Aorta (tissue), 5 donors: Measurements from ENCODE around the gene INSYN2A. TPM values are rescaled to one million over a fixed set of nuclear protein-coding genes. Genes with fewer than 3 reads are reported as not detected.

Experiments
- ATAC-seq: fragments of 200-7000 bp; cut with Tn5 transposase; one replicate; pipeline ENCODE4 v1.9.1; 2022; ENCODE audit warnings: moderate library complexity; ENCODE audit not compliant: low FRiP score
- DNase-seq, 2 donors: peaks; one replicate each; pipeline ENCODE4 v3.0.0-alpha.2; 2020
- H3K27ac ChIP-seq, 2 donors: one replicate each; pipeline ENCODE4 v1.5.1; 2013; ENCODE audit warnings: low read length in 2 of 2, mild to moderate bottlenecking in 2 of 2, moderate library complexity in 2 of 2, control low read depth in 1 of 2, inconsistent platforms in 1 of 2, low read depth in 1 of 2
- H3K27me3 ChIP-seq, 2 donors: one replicate each; pipeline ENCODE4 v1.6.1; 2013; ENCODE audit warnings: control low read depth in 1 of 2, low read length in 1 of 2, mild to moderate bottlenecking in 1 of 2, moderate library complexity in 1 of 2; ENCODE audit not compliant: insufficient read depth in 2 of 2, control insufficient read depth in 1 of 2
- H3K36me3 ChIP-seq, 2 donors: one replicate each; pipeline ENCODE4 v1.6.1; 2013; ENCODE audit warnings: control low read depth in 1 of 2, low read length in 1 of 2, mild to moderate bottlenecking in 1 of 2; ENCODE audit not compliant: insufficient read depth in 2 of 2, control insufficient read depth in 1 of 2
- H3K4me1 ChIP-seq, 2 donors: one replicate each; pipeline ENCODE4 v1.6.1; 2013; ENCODE audit warnings: low read length in 2 of 2, control low read depth in 1 of 2, mild to moderate bottlenecking in 1 of 2, moderate library complexity in 1 of 2; ENCODE audit not compliant: insufficient read depth in 2 of 2, control insufficient read depth in 1 of 2
- H3K4me3 ChIP-seq, 2 donors: one replicate each; pipeline ENCODE4 v1.5.1; 2013; ENCODE audit warnings: low read length in 2 of 2, control low read depth in 1 of 2, mild to moderate bottlenecking in 1 of 2
- H3K9me3 ChIP-seq: one replicate; pipeline ENCODE4 v1.6.1; 2013; ENCODE audit warnings: mild to moderate bottlenecking, low read length; ENCODE audit not compliant: control insufficient read depth
- WGBS, 2 donors: extraction: QIAGEN DNeasy Blood & Tissue Kit; methylation state at CpG; one replicate each; pipeline ENCODE4 v1.1.7; 2013; 5-methylcytosine and 5-hydroxymethylcytosine counted together
- intact Hi-C, 2 donors: fragments of 100-400 bp; cut with DNase I; formaldehyde crosslinking; loops; one replicate each; pipeline versions ENCODE4 v1.14.2 to v1.15.0; 2022
- polyA plus RNA-seq, 2 donors: library from polyadenylated mRNA; stranded (reverse); fragments of 200-250 nt; gene quantifications; one replicate each; pipeline ENCODE4 v1.2.3, GENCODE V29; 2013
- total RNA-seq, 2 donors: library from RNA; stranded (reverse); fragmentation: NEBNext Ultra II Directional; extraction: Animal tissue kit (Norgen Biotek cat#: 25700); gene quantifications; one replicate each; pipeline ENCODE4 v1.2.1, GENCODE V29; 2021
- donor health status: healthy with polysubstance abuse.
- donor health status: Bipolar disorder and iron deficiency.
- donor health status: DM: no; HTN: no; CAD: no.
- donor health status: DM: no; HTN: no; CAD: no.
- donor health status: DM: yes; HTN: yes; CAD: no.

INSYN2A gene
- total and polyA plus RNA-seq, 4 donors = not detected

DNA sequence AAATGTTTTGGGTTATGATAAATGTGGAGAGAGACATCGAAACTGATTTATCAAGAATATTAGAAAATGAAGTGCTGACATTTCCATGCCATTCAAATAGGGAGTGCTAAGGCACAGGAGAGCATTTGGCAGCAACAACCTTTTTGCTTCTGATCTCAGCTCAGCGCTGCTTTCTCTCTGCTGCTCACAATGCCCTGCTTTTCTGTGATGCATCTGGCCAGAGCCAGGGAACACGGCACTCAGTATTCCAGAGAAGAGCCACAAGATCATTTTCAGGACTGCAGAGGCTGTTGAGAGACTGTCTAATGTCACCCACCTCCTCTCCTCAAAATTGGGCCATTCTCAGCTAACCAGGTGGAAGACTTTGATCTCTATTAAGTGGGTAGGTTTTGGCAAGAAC lies 28.1 kb downstream of the INSYN2A start:
- DNase-seq = no peak
- H3K9me3 ChIP-seq = no peaks in the 10 kb centered on the region
- intact Hi-C loops = no loop called here
- H3K36me3 ChIP-seq = peaks cover 0 to 2% of the 10 kb centered on the region in 2 donors
- no peak overlapping the region for H3K27ac ChIP-seq
- ATAC-seq = no peak
- H3K4me1 ChIP-seq = peaks cover 0 to 1% of the 10 kb centered on the region in 2 donors
- H3K4me3 ChIP-seq = no peak overlapping the region
- 72 to 73% methylated on average over 3 of the region's 3 CpGs for WGBS, 2 donors
- no peaks in the 10 kb centered on the region for H3K27me3 ChIP-seq

GRCh38 chr10:127162841-127163240 lies 33.5 kb downstream of the INSYN2A start:
- intact Hi-C loops = no loop called here
- Histone ChIP-seq H3K4me1 (peaks cover 0 to 1% of the 10 kb centered on the region in 2 donors), H3K36me3 (no peaks in the 10 kb centered on the region), H3K9me3 (no peaks in the 10 kb centered on the region), H3K27me3 (no peaks in the 10 kb centered on the region), H3K27ac (no peak overlapping the region), H3K4me3 (no peak overlapping the region)
- no peak for DNase-seq
- ATAC-seq = no peak
- 88 to 96% methylated on average over 6 of the region's 6 CpGs for WGBS, 2 donors

DNA sequence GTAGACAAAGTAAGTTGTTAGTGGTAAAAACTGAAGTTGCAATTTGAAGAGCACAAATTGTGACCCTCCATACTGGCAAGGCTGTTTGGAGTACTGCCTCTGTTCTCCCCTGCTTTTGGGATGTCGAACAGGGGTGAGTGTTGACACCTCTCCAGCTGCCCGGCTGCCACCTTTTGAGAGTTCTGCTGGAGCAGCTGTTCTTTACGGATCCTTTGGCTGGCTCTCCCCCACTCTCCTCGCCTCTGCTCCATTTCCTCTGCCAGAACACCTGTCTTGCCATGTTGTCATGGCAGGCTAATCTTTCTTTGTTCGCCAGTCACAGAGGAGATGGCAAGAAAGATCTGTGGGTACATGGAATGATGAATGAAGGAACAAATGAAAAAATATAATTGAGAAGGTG lies 34.9 kb downstream of the INSYN2A start:
- Histone ChIP-seq H3K4me1 (peaks cover 0 to 1% of the 10 kb centered on the region in 2 donors), H3K9me3 (no peaks in the 10 kb centered on the region), H3K36me3 (no peaks in the 10 kb centered on the region), H3K27me3 (no peaks in the 10 kb centered on the region), H3K27ac (no peak overlapping the region), H3K4me3 (no peak overlapping the region)
- no peak for ATAC-seq
- 77 to 84% methylated on average over 5 of the region's 5 CpGs for WGBS, 2 donors
- no peak for DNase-seq
- intact Hi-C loops = no loop called here

DNA sequence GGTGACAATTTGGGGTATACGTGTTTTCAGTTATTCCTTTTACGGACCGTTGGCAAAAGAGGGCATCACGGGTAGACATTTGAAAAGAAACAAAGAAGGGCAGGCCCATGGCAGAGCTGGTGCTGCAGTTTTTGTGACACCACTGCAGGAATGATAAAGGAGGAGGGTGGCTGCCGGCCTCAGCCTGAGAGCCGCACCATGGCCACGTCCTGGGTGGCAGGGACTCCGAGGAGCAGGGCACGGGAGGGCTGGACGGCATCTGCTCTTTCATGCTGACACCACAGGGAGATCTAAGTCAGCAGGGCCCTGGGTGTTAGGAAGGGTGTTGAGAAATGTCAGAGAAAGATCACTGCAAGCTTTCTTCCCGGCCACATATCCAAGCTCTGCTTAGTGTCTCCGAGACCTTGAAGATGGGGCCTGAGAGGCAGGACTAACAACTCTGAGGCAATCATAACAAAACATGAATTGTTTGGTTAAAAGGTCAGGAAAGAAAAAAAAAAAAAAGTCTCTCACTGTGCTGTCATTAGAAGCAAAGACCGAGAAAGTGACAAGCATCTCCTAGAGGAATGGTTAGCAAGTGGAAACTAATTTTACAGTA lies 36.6 kb downstream of the INSYN2A start:
- no peak for DNase-seq
- 89 to 92% methylated on average over 13 of the region's 13 CpGs for WGBS, 2 donors
- no peaks in the 10 kb centered on the region for H3K4me1 ChIP-seq
- H3K27me3 ChIP-seq = no peaks in the 10 kb centered on the region
- no peak for ATAC-seq
- no peaks in the 10 kb centered on the region for H3K9me3 ChIP-seq
- H3K36me3 ChIP-seq = no peaks in the 10 kb centered on the region
- no peak overlapping the region for H3K27ac ChIP-seq
- intact Hi-C loops = no loop called here
- no peak overlapping the region for H3K4me3 ChIP-seq

GRCh38 chr10:127158662-127159061 lies 37.7 kb downstream of the INSYN2A start:
- no peak for DNase-seq
- Histone ChIP-seq H3K36me3 (no peaks in the 10 kb centered on the region), H3K4me3 (no peak overlapping the region), H3K27me3 (no peaks in the 10 kb centered on the region), H3K9me3 (no peaks in the 10 kb centered on the region), H3K4me1 (no peaks in the 10 kb centered on the region), H3K27ac (no peak overlapping the region)
- intact Hi-C loops = no loop called here
- no peak for ATAC-seq
- 97% methylated on average over 2 of the region's 2 CpGs for WGBS, 2 donors

- H3K4me3 ChIP-seq = no peak overlapping the region
- intact Hi-C loops = no loop called here
- no peaks in the 10 kb centered on the region for H3K36me3 ChIP-seq
- H3K4me1 ChIP-seq = no peaks in the 10 kb centered on the region
- no peaks in the 10 kb centered on the region for H3K27me3 ChIP-seq
- DNase-seq (no peak), ATAC-seq (no peak)
- H3K9me3 ChIP-seq = no peaks in the 10 kb centered on the region
- 8 to 10% methylated on average over 2 of the region's 2 CpGs for WGBS, 2 donors
- no peak overlapping the region for H3K27ac ChIP-seq
Measured at GRCh38 chr10:127157506-127158200, 38.7 kb downstream of the INSYN2A start.

GRCh38 chr10:127157089-127157488 lies 39.3 kb downstream of the INSYN2A start:
- DNase-seq (no peak), ATAC-seq (no peak)
- Histone ChIP-seq H3K4me1 (no peaks in the 10 kb centered on the region), H3K27me3 (no peaks in the 10 kb centered on the region), H3K4me3 (no peak overlapping the region), H3K27ac (no peak overlapping the region), H3K9me3 (no peaks in the 10 kb centered on the region), H3K36me3 (no peaks in the 10 kb centered on the region)
- intact Hi-C loops = no loop called here
- WGBS, 2 donors = 94% methylated on average over 4 of the region's 4 CpGs

DNA sequence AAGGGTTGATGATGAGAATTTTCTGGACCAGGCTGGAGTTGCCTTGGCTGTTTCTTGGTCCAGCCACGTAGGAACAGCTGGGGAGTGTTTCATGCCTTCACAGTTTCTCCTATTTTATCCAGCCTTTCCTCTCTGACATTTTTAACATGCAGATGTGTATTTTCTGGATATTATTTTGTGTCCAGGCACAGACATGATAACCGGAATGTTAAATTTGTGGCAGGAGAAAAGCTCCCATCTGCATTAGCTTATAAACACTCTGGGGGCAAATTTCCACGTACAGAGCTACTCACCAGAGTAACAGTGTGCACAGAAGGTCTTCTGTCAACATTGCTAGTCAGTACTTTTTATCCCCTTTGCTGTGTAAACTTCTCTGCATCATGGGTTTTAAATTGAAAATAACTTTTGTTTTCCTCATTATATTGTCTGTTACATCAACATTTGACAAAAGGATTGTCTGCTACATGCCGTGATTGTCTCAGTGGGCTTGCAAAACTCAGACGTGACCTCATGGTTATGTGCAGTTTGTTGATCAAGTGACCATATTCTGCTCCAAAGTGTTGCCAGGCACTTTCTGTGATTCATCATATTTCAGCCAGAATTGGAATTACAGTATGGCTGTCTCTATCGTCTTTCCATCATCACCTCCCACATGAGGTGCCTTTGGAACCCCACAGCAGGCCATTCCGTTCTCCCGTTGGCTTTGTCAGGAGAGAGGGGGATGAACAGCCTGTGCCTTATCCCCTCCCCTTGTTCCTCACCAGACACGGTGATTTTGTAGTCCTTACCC lies 41.4 kb downstream of the INSYN2A start:
- no peak overlapping the region for H3K27ac ChIP-seq
- DNase-seq = no peak
- no peaks in the 10 kb centered on the region for H3K4me1 ChIP-seq
- H3K4me3 ChIP-seq = no peak overlapping the region
- intact Hi-C loops = no loop called here
- no peaks in the 10 kb centered on the region for H3K27me3 ChIP-seq
- no peaks in the 10 kb centered on the region for H3K36me3 ChIP-seq
- WGBS, 2 donors = 59 to 66% methylated on average over 9 of the region's 9 CpGs
- no peaks in the 10 kb centered on the region for H3K9me3 ChIP-seq
- ATAC-seq = no peak
